Astrocyte of the cerebellum (primary cell): ENCODE measurements around the gene POLR1G.

ENCODE experiments used
- DNase-seq: peaks from one replicate; pipeline ENCODE4 v3.0.0-alpha.2; 2011; ENCODE audit warnings: low read depth
- H3K4me3 ChIP-seq: 2 replicates; pipeline ENCODE4 v1.5.1; 2011; ENCODE audit warnings: mild to moderate bottlenecking, low read depth, low read length, moderate library complexity
- in situ Hi-C: cut with HindIII; loops from 2 replicates; pipeline ENCODE4 v1.10.0; 2017; ENCODE audit warnings: low sequenced_read_pairs
- TF ChIP-seq, protein P1 (sequence below): IDR thresholded peaks from 2 replicates; pipeline ENCODE4 v1.5.1; 2012; ENCODE audit warnings: low read length, low read depth, moderate library complexity, mild to moderate bottlenecking; ENCODE audit errors: missing control alignments

The POLR1G gene

DNA sequence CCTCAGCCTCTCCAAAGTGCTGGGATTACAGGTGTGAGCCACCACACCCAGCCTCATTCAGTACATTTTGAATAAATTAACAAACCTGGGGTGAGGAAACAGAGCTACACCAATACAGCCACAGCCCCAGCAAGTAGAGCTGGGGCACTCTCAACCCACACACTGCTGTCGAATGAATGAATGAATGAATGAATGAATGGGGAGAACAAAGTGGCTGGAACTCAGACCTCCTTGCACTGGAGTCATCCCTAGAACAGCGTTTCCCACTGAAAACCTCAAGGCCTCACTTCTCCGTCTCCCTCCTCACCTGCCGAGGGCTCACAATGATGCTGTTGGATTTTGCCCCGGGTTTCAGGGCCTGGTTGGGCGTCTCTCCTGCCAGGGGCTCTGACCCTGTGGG, 14.4 kb downstream of the POLR1G start:
- in situ Hi-C loops = no loop called here
- TF ChIP-seq, protein P1, sequence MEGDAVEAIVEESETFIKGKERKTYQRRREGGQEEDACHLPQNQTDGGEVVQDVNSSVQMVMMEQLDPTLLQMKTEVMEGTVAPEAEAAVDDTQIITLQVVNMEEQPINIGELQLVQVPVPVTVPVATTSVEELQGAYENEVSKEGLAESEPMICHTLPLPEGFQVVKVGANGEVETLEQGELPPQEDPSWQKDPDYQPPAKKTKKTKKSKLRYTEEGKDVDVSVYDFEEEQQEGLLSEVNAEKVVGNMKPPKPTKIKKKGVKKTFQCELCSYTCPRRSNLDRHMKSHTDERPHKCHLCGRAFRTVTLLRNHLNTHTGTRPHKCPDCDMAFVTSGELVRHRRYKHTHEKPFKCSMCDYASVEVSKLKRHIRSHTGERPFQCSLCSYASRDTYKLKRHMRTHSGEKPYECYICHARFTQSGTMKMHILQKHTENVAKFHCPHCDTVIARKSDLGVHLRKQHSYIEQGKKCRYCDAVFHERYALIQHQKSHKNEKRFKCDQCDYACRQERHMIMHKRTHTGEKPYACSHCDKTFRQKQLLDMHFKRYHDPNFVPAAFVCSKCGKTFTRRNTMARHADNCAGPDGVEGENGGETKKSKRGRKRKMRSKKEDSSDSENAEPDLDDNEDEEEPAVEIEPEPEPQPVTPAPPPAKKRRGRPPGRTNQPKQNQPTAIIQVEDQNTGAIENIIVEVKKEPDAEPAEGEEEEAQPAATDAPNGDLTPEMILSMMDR = no peak

GRCh38 chr19:45421947-45422498, 15.6 kb downstream of the POLR1G start:
- no peak overlapping the region for H3K4me3 ChIP-seq
- no peak for DNase-seq
- in situ Hi-C loops = no loop called here
- TF ChIP-seq, protein P1 = no peak

More for the DNA sequence above, 14.4 kb downstream of the POLR1G start:
- no peak for DNase-seq
- H3K4me3 ChIP-seq = no peak overlapping the region

DNA sequence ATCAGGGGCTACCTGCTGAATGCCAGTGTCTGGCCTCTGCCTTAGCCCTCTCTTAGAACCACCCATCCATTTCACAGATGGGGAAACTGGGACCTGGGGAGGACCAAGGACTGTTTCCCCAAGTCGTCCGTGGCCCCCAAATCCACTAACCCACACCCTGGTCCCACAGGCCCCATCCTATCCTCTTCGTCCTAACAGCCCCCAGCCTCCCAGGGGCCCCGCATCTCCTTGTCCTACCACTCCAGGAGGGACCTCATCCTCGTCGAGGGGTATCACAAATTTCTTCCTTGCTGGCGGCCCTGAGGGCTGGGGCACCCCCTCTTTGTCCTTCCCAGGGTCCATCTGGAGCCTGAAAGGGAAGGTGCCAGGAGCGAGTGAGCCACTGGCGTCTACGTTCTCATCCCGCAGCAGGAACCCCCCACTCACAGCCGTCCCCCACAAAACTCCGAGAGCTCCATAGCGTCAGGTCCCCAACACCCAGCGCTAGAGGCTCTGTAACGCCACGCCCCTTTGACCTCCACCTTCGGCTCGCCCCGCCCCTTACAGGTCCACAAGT, 16.7 kb downstream of the POLR1G start:
- in situ Hi-C loops = no loop called here
- TF ChIP-seq, protein P1 = no peak
- DNase-seq = no peak
- peak overlapping the region; percentile 60 for H3K4me3 ChIP-seq

DNA sequence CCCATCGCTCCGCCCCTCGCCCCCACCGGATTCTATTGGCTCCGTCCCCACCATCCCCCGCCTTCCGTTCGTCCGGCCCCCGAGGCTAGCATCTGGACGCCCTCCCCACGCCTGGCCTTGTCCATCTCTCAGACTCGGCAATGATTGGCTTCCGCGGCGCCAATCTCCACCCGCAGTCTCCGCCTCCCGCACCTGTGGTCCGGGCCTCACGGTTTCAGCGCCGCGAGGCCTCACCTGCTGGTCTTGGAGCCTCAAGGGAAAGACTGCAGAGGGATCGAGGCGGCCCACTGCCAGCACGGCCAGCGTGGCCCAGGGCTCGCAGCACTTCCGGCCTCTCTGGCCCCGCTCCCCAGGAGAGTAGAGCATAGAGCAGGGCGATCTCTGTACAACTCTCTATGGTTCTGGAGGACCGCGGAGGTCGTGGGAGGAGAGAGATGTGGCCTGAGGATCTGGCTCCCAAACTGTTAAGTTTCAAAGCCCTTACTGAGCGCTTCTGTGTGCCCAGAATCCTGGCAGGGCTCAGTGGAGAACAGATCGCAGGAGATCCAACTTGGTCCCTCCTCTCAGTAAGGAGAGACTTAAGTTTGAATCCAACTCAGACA, 17.2 kb downstream of the POLR1G start, which contains the start of gene ERCC1:
Gene ERCC1, minus strand, starts transcription at position 329 of the 602 bp plus-strand sequence. CDS start 543 bp downstream, outside the sequence.
- in situ Hi-C loops = no loop called here
- peak; percentile 82 for DNase-seq
- peak within 1 kb of the TSS; percentile 60 for H3K4me3 ChIP-seq
- TF ChIP-seq, protein P1 = no peak

GRCh38 chr19:45424191-45425058, 18.0 kb downstream of the POLR1G start:
- DNase-seq = peak; percentile 49
- TF ChIP-seq, protein P1 = no peak
- in situ Hi-C loops = no loop called here
- peak overlapping the region; percentile 60 for H3K4me3 ChIP-seq
